HG02970 (cell line): ENCODE data around the gene LRPPRC.

Experiments used
- ATAC-seq: cut with Tn5 transposase; IDR thresholded peaks from one replicate; pipeline ENCODE4 v1.9.1; 2021; ENCODE audit warnings: mild to moderate bottlenecking, moderate library complexity, moderate number of reproducible peaks; ENCODE audit not compliant: unreplicated experiment, low FRiP score

The LRPPRC gene

GRCh38 chr2:43837033-43837432 is 158.8 kb downstream of the LRPPRC start:
- ATAC-seq: no peak
